ENCODE results near the gene CDK11A.

CDK11A gene

GRCh38 chr1:1678581-1679380, 45.4 kb downstream of the CDK11A start:
- peak; percentile 71 for TF ChIP-seq CTCF (IDR thresholded peaks at IDR 0.05)

- no peak for TF ChIP-seq CTCF (IDR thresholded peaks at IDR 0.05)
Observed at GRCh38 chr1:1677718-1678580, 46.2 kb downstream of the CDK11A start.

- no peak for TF ChIP-seq CTCF (IDR thresholded peaks at IDR 0.05)
Observed at GRCh38 chr1:1672181-1672965, 51.8 kb downstream of the CDK11A start.

- no peak for TF ChIP-seq CTCF (IDR thresholded peaks at IDR 0.05)
Observed at GRCh38 chr1:1671365-1672119, 52.6 kb downstream of the CDK11A start.

- TF ChIP-seq CTCF (IDR thresholded peaks at IDR 0.05): no peak
Observed at GRCh38 chr1:1670866-1671265, 53.3 kb downstream of the CDK11A start.

GRCh38 chr1:1669468-1670440, 54.4 kb downstream of the CDK11A start:
- TF ChIP-seq CTCF (IDR thresholded peaks at IDR 0.05): no peak
